HG03354 (cell line): ENCODE measurements around the gene S1PR5.

Source experiments
- ATAC-seq: cut with Tn5 transposase; IDR thresholded peaks from one replicate; pipeline ENCODE4 v1.9.1; 2021; ENCODE audit warnings: mild to moderate bottlenecking; ENCODE audit not compliant: unreplicated experiment, poor library complexity, severe bottlenecking

Gene S1PR5

GRCh38 chr19:10478476-10478875 lies 38.8 kb downstream of the S1PR5 start:
- ATAC-seq, result no peak

- no peak for ATAC-seq
Measured at GRCh38 chr19:10474962-10475451, 42.2 kb downstream of the S1PR5 start.

GRCh38 chr19:10473192-10473591 lies 44.1 kb downstream of the S1PR5 start:
- ATAC-seq, result no peak

- ATAC-seq, result no peak
Measured at GRCh38 chr19:10471909-10472308, 45.3 kb downstream of the S1PR5 start.

- ATAC-seq, result no peak
Measured at GRCh38 chr19:10468133-10468532, 49.1 kb downstream of the S1PR5 start.

GRCh38 chr19:10467104-10467706 lies 50.0 kb downstream of the S1PR5 start:
- ATAC-seq, result no peak

GRCh38 chr19:10464456-10464855 lies 52.8 kb downstream of the S1PR5 start:
- no peak for ATAC-seq
